GM23338 (cell line): Measurements from ENCODE around the gene CHIC1. TPM values are rescaled to one million over a fixed set of nuclear protein-coding genes. Genes with fewer than 3 reads are reported as not detected.

Experiments used
- ATAC-seq: fragments of 200-7000 bp; cut with Tn5 transposase; 3 replicates; pipeline ENCODE4 v1.9.1; 2020
- DNase-seq: peaks from one replicate; pipeline ENCODE4 v3.0.0-alpha.2; 2015; ENCODE audit warnings: low spot score
- H2AFZ ChIP-seq: fragments of 200-600 bp; sonication (generic); 2 replicates; pipeline ENCODE4 v1.8.0; 2016; ENCODE audit warnings: antibody characterized with exemption, mild to moderate bottlenecking, moderate library complexity
- H3F3A ChIP-seq: fragments of 200-600 bp; sonication (generic); replicated peaks from 2 replicates; pipeline ENCODE4 v1.8.0; 2017; ENCODE audit warnings: antibody characterized with exemption, mixed run types, low read depth
- H3K27ac ChIP-seq: fragments of 200-600 bp; sonication (generic); 2 replicates; pipeline ENCODE4 v1.6.1; 2016; ENCODE audit warnings: low read depth
- H3K27me3 ChIP-seq: fragments of 200-600 bp; sonication (generic); 2 replicates; pipeline ENCODE4 v1.8.0; 2016; ENCODE audit warnings: mild to moderate bottlenecking, mixed run types, moderate library complexity; ENCODE audit not compliant: insufficient read depth
- H3K36me3 ChIP-seq: fragments of 200-600 bp; sonication (generic); 2 replicates; pipeline ENCODE4 v1.8.0; 2016; ENCODE audit warnings: mild to moderate bottlenecking; ENCODE audit not compliant: insufficient read depth
- H3K4me1 ChIP-seq: fragments of 200-600 bp; sonication (generic); 2 replicates; pipeline ENCODE4 v1.8.0; 2016; ENCODE audit warnings: mild to moderate bottlenecking, moderate library complexity; ENCODE audit not compliant: insufficient read depth
- H3K4me2 ChIP-seq: fragments of 200-600 bp; sonication (generic); 2 replicates; pipeline ENCODE4 v1.7.1; 2017; ENCODE audit warnings: mixed run types
- H3K4me3 ChIP-seq: fragments of 200-600 bp; sonication (generic); 2 replicates; pipeline ENCODE4 v1.6.1; 2016; ENCODE audit warnings: mixed run types
- H3K79me2 ChIP-seq: fragments of 200-600 bp; sonication (generic); replicated peaks from 2 replicates; pipeline ENCODE4 v1.8.0; 2017; ENCODE audit warnings: mild to moderate bottlenecking; ENCODE audit not compliant: insufficient read depth
- H3K9me2 ChIP-seq: fragments of 200-600 bp; sonication (generic); 2 replicates; pipeline ENCODE4 v1.8.0; 2017; ENCODE audit not compliant: insufficient read depth
- H4K20me1 ChIP-seq: fragments of 200-600 bp; sonication (generic); replicated peaks from 2 replicates; pipeline ENCODE4 v1.8.0; 2017; ENCODE audit warnings: mild to moderate bottlenecking; ENCODE audit not compliant: insufficient read depth
- H3K27ac Mint-ChIP-seq: 2 replicates; pipeline ENCODE4 v1.8.0; 2020; ENCODE audit warnings: inconsistent platforms, mild to moderate bottlenecking, moderate library complexity, mixed read lengths
- H3K27me3 Mint-ChIP-seq: 3 replicates; pipeline ENCODE4 v1.8.0; 2022; ENCODE audit warnings: low read depth, mild to moderate bottlenecking, moderate library complexity, mixed read lengths, inconsistent platforms; ENCODE audit not compliant: insufficient read depth, poor library complexity
- H3K36me3 Mint-ChIP-seq: 3 replicates; pipeline ENCODE4 v1.8.0; 2021; ENCODE audit warnings: low read depth, mild to moderate bottlenecking, inconsistent platforms, moderate library complexity, mixed read lengths
- H3K4me1 Mint-ChIP-seq: 3 replicates; pipeline ENCODE4 v1.8.0; 2020; ENCODE audit warnings: mild to moderate bottlenecking, inconsistent platforms, mixed read lengths
- H3K4me3 Mint-ChIP-seq: 3 replicates; pipeline ENCODE4 v1.8.0; 2021; ENCODE audit warnings: moderate library complexity, mild to moderate bottlenecking, inconsistent platforms, mixed read lengths
- H3K9me3 Mint-ChIP-seq: 3 replicates; pipeline ENCODE4 v1.8.0; 2020; ENCODE audit warnings: moderate library complexity, mild to moderate bottlenecking, inconsistent platforms, mixed read lengths
- CREB1 ChIP-seq: fragments of 250-450 bp; sonication (Bioruptor Pico); IDR thresholded peaks from 2 replicates; pipeline ENCODE4 v1.5.0; 2020; ENCODE audit warnings: low read depth, mild to moderate bottlenecking, moderate library complexity
- CTCF ChIP-seq, 2 experiments: fragments of 200-600 bp in 1 of 2; sonication (generic) in 1 of 2; conservative IDR thresholded peaks; 2 replicates each; pipeline versions ENCODE4 v1.5.1 to v1.6.1; 2016 to 2017; ENCODE audit warnings: antibody characterized with exemption in 2 of 2, low read depth in 2 of 2, mild to moderate bottlenecking in 2 of 2, moderate library complexity in 1 of 2
- ETS1 ChIP-seq: IDR thresholded peaks from 2 replicates; pipeline ENCODE4 v1.6.1; 2016; ENCODE audit warnings: antibody characterized with exemption
- EZH2 ChIP-seq: fragments of 200-600 bp; sonication (generic); IDR thresholded peaks from one replicate; pipeline ENCODE4 v1.8.0; 2017; ENCODE audit warnings: antibody characterized with exemption, mild to moderate bottlenecking, low read depth; ENCODE audit not compliant: unreplicated experiment
- EZH2phosphoT487 ChIP-seq: fragments of 200-600 bp; sonication (generic); IDR thresholded peaks from one replicate; pipeline ENCODE4 v1.8.1; 2018; ENCODE audit warnings: antibody characterized with exemption; ENCODE audit not compliant: unreplicated experiment
- JUNB ChIP-seq: IDR thresholded peaks from one replicate; pipeline ENCODE4 v1.6.1; 2016; ENCODE audit warnings: antibody characterized with exemption; ENCODE audit not compliant: unreplicated experiment
- POLR2AphosphoS5 ChIP-seq: IDR thresholded peaks from 2 replicates; pipeline ENCODE4 v1.6.1; 2016; ENCODE audit warnings: antibody characterized with exemption, low read depth
- STAT1 ChIP-seq: IDR thresholded peaks from one replicate; pipeline ENCODE4 v1.6.1; 2016; ENCODE audit warnings: antibody characterized with exemption; ENCODE audit not compliant: unreplicated experiment
- ZNF114 ChIP-seq: fragments of 250-450 bp; sonication (Bioruptor Pico); IDR thresholded peaks from 2 replicates; pipeline ENCODE4 v1.5.0; 2020; ENCODE audit warnings: mild to moderate bottlenecking, moderate library complexity
- ZNF331 ChIP-seq: fragments of 250-450 bp; sonication (Bioruptor Pico); IDR thresholded peaks from 2 replicates; pipeline ENCODE4 v1.5.0; 2020; ENCODE audit warnings: low read depth, mild to moderate bottlenecking, moderate library complexity
- ZNF462 ChIP-seq: fragments of 250-450 bp; sonication (Bioruptor Pico); IDR thresholded peaks from 2 replicates; pipeline ENCODE4 v1.5.0; 2020; ENCODE audit warnings: mild to moderate bottlenecking, moderate library complexity
- polyA plus RNA-seq: library from polyadenylated mRNA; unstranded; fragments of >200 nt; fragmentation: Nextera tagmentation; extraction: Ambion mirVana; gene quantifications from 2 replicates; pipeline ENCODE4 v1.2.1, GENCODE V29; 2016
- total RNA-seq: library from RNA; depleted of rRNA; stranded (reverse); fragments of >200 nt; shearing (Covaris generic); gene quantifications from 2 replicates; pipeline ENCODE4 v1.2.3, GENCODE V29; 2014

Gene CHIC1
- total and polyA plus RNA-seq, 2 experiments from 2014 or later = 6.2 to 14.1 TPM

GRCh38 chrX:73524906-73525305 lies 38.1 kb upstream of the CHIC1 start:
- no peak overlapping the region for H3K4me3 Mint-ChIP-seq
- Histone ChIP-seq H3K36me3 (no peaks in the 10 kb centered on the region), H3K4me2 (no peak overlapping the region), H2AFZ (no peak overlapping the region), H3K79me2 (no peaks in the 10 kb centered on the region), H3F3A (0 out of 2 replicates have a peak, but pooled peaks cover 4% of the 10 kb centered on the region), H3K4me1 (0 out of 2 replicates have a peak, but pooled peaks cover 4% of the 10 kb centered on the region), H3K9me2 (no peaks in the 10 kb centered on the region), H3K27ac (no peak overlapping the region), H3K4me3 (no peak overlapping the region), H3K27me3 (no peaks in the 10 kb centered on the region), H4K20me1 (no peaks in the 10 kb centered on the region)
- H3K27me3 Mint-ChIP-seq = peaks cover 6% of the 10 kb centered on the region
- TF ChIP-seq ZNF114 (CRISPR knock-in tag) = no peak
- no peak for TF ChIP-seq POLR2AphosphoS5
- TF ChIP-seq ETS1 = no peak
- no peak for TF ChIP-seq EZH2
- TF ChIP-seq EZH2phosphoT487 = no peak
- TF ChIP-seq STAT1 = no peak
- no peak for TF ChIP-seq JUNB
- TF ChIP-seq ZNF331 = no peak
- TF ChIP-seq CTCF (conservative IDR thresholded peaks at IDR 0.05; ENCODE audit: low read depth in 2 of 2) = no peak
- no peak for TF ChIP-seq CREB1 (CRISPR knock-in tag)
- H3K27ac Mint-ChIP-seq = no peak overlapping the region
- no peak for ATAC-seq
- peaks cover 10% of the 10 kb centered on the region; the same call in 2 of the 3 replicates for H3K4me1 Mint-ChIP-seq
- H3K9me3 Mint-ChIP-seq = peaks cover 50% of the 10 kb centered on the region
- no peak for DNase-seq
- peaks cover 43% of the 10 kb centered on the region for H3K36me3 Mint-ChIP-seq

GRCh38 chrX:73525928-73526690 lies 36.9 kb upstream of the CHIC1 start:
- peak; percentile 51 for DNase-seq
- H3K4me3 Mint-ChIP-seq = peak overlapping the region; percentile 51

More at GRCh38 chrX:73525928-73526690, 36.9 kb upstream of the CHIC1 start:
- peak overlapping the region; percentile 19; the same call in 1 of the 2 replicates for H3K4me3 ChIP-seq
- Mint-ChIP-seq H3K4me1 (peaks cover 10% of the 10 kb centered on the region; the same call in 2 of the 3 replicates), H3K36me3 (peaks cover 52% of the 10 kb centered on the region), H3K9me3 (peaks cover 58% of the 10 kb centered on the region), H3K27ac (peak overlapping the region; percentile 72), H3K27me3 (peaks cover 8% of the 10 kb centered on the region)
- H3K79me2 ChIP-seq = no peaks in the 10 kb centered on the region
- ATAC-seq = peak; percentile 97
- peak overlapping the region; percentile 57; the same call in 1 of the 2 replicates for H2AFZ ChIP-seq
- H3K36me3 ChIP-seq = no peaks in the 10 kb centered on the region
- H3K4me2 ChIP-seq = peak overlapping the region; percentile 48
- H3K27me3 ChIP-seq = no peaks in the 10 kb centered on the region
- no peak for TF ChIP-seq CREB1 (CRISPR knock-in tag)
- peak; percentile 56; the same call in 1 of the 2 replicates for TF ChIP-seq ZNF462
- no peaks in the 10 kb centered on the region for H4K20me1 ChIP-seq
- H3K4me1 ChIP-seq = 0 out of 2 replicates have a peak, but pooled peaks cover 4% of the 10 kb centered on the region
- H3K27ac ChIP-seq = peak overlapping the region; percentile 88; the same call in 1 of the 2 replicates
- H3F3A ChIP-seq = 0 out of 2 replicates have a peak, but pooled peaks cover 4% of the 10 kb centered on the region
- H3K9me2 ChIP-seq = no peaks in the 10 kb centered on the region
